ENCODE data around the gene NFYA.

NFYA gene

DNA sequence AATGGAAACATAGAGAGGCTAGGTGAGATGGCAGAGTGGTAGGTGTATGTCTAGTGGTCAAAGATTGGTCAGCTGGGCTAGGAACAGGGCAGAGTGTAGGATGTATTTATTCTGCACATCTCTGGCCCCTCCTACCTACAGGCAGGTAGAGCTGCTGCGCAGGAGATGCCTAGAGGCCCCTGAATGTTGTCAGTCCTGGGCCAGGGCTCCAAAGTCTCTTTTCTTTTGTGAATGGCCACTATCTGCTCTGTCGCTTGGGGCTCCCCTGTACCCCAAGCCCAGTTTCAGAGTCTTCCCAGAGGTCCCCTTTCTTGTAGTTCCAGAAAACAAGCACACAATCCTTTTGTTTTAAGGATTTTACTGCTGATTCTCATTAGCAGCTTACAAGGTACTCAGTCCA lies 25.5 kb upstream of the NFYA start:
- DNase-seq: no peak

DNA sequence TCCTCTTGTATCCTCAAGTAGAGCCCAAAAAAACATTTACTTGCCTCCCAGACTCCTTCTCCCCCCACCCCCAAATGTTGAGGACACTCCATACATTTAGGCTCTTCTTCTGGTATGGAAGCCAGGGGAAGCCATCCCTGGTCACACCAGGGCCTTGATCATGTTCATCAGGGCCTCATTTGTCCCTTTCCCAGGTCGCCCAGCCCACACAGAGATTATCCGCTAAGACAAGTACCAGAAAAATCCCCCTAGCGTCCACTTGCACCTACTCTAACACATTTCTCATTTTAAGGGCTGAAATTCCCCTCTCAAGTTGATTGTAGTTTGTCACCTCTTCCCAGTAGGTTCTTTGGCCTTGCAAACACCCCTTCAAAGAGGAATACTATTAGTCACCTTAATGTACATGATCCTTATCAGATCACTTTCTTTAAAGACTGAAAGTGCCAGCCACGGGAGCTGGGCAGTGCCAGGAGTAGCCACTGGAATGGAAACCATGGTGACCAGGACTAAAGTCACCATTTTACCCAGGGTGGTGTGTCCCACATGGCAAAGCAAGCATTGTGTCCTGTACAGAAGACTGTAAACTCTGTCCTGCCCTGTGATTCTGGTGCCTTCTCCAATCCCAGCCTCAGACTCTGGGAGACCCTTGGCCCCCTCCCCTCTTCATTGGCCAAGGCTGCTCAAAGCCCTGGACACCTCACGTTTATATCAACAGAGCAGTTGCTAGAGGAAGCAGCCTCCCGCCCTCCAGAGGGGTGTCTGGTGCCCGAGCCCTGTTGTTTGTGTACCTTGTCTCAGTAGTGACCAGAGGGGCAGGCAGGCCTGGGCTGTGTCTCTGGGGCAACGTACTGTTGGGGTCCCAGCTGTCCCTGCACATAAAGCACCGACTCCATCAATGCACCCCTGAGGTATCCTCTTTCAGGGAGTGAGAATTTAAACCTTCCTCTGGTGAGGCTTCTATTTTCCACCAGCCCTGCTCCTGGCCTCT lies 24.7 kb upstream of the NFYA start:
- no peak for DNase-seq

DNA sequence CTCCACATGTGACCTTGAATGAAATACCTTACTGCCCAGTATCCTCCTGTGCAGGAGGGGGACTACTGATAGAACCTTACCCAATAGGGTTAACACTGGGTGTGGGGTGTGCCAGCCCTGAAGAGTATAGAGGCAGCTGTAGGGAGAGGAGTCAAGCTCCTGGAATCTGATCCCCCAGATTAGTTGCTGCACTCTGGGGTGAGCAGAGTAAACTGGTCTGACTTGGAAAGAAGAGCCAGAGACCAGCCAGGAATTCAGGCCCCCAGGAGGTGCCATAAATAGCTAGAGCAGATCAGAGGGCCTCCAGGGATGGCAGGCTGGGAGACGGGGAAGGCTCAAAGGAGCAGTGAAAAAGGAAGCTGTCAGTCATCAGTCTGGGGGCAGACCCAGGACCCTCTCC lies 23.3 kb upstream of the NFYA start:
- DNase-seq: no peak

DNA sequence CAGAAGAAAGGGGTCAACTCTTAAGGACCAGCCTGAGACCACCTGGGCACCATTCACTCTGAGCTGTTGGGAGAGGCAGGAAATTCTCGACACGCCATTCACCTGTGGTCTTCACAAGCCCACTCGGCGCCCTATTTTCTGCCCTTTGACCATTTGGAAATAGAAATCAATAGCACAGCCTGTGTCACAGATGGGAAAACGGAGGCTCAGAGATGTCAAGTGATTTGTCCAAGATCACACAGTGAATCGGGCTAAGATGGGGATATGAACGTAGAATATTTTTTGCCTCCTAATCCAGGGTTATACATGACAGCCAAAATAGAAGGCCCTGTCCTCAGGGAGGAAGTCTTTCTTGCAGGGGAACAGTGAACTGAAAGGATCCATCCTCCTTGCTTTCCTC lies 22.8 kb upstream of the NFYA start:
- DNase-seq: no peak

DNA sequence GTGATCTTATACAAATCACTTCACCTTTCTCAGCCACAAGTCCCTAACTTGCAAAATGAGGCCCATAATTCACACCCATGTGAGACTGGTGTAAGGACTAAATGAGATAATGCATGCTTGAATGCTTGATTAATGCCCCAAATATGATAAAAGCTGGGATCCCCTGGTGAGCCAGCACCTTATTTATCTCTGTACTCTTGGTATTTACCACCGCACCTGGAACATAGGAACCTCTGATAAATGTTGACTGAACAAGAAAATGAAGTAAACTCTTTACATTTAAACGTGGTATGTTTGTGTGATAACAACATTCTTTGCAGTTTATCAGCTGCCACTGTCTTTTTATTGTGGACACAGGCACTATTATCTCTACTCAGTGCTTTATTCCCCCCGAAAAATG lies 22.2 kb upstream of the NFYA start:
- DNase-seq: no peak

DNA sequence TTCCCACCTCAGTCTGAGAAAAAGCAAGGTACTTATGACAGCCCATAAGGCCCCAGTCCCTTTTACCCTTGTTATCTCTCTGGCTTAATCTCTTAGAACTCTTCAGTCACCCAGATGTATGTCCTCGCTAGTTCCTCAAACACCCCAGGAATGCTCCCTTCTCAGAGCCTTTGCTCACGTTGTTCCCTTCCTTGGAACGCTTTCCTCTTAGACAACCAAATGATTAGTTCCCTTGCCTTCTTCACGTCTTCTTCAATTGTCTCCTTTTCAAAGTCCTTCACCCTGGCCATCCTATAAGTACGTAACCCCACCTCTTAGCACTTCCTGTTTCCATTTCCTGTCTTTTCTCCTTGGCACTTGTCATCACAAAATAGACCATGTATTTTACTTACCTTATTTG lies 20.9 kb upstream of the NFYA start:
- no peak for DNase-seq

DNA sequence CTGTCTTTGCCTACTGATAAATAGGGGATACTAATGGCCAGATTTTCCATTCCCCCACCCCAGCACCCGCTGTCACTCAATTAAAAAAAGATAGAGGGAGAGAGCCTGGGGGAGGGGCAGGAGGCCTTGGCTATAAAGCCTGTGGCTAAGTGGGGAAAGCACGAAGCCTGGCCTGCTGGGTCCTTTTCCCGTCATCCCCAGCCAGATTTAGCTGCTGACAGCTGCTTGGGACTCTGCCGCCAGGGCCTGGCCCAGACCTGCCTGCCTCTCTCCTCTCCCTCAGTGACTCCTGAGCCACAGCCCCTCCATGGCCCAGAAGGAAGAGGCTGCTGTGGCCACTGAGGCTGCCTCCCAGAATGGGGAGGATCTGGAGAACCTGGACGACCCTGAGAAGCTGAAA lies 19.7 kb upstream of the NFYA start, which contains the start of gene APOBEC2:
Gene APOBEC2, plus strand, starts transcription at position 162 of the 400 bp plus-strand sequence. Its CDS starts 146 bp downstream, at position 308.
- DNase-seq: no peak

DNA sequence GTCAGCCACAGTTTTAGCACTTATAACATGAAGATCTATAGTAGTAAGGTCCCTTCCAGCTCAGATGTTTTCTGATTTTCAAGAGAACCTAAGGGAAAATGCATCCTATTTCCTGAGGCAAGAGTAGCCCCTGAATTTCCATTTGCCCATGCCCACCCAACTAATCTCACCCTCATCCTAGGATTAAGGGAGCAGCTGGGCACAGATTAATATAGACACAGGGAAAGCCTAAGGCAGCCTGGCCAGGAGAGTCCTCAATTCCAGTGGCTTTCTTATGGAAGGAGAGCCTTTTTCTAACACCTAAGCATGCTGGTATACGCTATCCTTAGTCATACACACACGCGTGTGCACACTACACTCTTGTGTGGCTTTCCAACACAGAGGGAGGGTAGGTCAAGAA lies 18.3 kb upstream of the NFYA start:
- no peak for DNase-seq

DNA sequence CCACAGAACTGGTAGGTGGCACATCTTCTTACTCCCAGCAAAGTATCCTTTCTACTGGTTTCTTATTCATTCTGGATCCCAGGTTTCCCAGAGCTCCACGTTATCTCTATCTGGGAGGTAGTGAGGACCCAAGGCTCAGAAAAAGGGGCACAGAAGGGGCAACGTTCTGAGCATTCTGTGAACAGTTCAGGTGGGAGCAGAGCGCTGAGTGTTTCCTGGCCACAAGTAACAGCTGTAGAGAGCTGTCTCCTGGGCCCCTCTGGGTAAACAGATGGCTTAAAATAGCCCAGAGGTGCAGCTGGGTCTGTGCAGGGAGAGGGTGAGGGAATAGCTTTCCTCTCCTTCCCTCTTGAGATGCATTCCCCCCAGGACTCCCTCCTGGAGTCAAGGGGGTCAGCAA lies 17.6 kb upstream of the NFYA start:
- DNase-seq: no peak

DNA sequence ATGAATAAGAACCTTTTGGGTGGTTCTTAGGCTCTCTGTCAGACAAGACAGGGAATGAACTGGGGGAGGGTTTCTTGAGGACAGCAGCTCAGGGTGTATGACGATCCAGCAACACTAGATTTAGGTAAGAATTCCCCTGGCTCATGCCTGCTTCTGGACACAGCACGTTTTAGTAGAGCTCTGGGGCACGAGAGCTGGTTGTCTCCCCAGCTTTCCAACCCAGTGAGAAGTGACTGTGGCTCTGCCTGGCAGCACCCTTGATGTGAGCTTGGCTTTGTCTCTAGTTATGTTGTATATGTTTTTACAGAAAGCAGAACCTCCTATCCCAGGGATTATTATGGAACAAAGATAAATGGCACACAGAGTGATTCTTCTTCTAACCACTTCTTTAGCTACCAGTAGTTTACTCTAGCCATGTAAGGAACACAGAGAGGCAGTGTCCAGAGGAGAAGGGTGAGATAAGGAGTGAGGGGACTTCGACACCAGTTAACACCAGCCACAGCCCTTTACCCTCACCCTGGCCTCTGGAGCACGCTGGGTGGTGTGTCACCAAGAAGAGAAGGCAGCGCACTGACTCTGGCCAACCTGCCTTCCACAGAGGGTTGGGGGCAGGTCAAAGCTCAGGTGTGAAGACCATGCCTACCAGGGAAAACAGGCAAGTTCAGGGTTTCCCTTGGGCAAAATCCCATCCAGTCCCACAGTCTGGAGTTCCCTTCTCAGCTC lies 15.8 kb upstream of the NFYA start:
- no peak for DNase-seq

DNA sequence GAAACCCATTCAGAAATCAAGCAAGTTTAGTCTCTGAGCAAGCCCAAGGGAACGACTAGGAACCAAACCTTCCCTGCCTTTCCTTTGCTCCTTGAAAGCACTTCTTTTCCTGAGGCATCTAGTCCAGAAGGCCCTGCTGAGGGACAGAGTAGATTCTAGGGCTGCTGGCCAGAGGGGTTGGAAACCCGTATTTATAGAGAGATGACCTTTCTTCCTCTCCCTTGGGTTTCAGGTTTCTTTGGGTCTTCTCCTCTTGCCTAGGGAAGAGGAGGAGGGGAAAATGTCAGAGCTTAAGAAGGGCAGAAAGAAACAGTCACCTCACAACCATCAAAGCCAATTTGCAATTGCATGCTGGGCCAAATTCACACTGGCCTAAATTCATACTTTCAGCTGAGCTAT lies 14.0 kb upstream of the NFYA start:
- no peak for DNase-seq

DNA sequence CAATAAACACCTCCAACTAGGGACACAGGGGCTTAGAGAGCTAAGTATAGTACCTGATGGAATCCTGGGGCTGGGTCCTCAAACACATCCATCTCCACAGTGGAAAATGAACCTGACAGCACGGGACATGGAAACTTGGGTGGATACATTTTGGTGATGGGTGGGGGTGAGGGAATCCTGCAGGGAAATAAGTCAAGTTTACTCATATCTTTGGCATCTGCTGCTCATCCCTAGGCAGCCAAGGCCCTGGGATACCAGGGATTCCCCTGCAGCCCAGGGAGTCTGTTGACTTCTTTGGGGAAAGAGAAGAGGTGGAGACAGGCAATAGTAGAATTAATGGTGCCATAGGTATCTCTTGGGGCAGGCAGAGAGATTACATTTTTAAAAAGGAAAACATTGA lies 13.2 kb upstream of the NFYA start:
- no peak for DNase-seq

DNA sequence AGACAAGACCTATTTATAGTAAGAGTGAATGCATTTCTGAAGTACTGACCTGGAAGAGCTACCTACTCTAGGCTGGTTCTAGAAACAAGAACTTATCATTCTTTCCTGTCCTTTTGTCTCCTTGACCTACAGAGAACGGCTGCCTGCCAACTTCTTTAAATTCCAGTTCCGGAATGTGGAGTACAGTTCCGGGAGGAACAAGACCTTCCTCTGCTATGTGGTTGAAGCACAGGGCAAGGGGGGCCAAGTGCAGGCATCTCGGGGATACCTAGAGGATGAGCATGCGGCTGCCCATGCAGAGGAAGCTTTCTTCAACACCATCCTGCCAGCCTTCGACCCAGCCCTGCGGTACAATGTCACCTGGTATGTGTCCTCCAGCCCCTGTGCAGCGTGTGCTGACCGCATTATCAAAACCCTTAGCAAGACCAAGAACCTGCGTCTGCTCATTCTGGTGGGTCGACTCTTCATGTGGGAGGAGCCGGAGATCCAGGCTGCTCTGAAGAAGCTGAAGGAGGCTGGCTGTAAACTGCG lies 11.5 kb upstream of the NFYA start:
- DNase-seq: no peak

DNA sequence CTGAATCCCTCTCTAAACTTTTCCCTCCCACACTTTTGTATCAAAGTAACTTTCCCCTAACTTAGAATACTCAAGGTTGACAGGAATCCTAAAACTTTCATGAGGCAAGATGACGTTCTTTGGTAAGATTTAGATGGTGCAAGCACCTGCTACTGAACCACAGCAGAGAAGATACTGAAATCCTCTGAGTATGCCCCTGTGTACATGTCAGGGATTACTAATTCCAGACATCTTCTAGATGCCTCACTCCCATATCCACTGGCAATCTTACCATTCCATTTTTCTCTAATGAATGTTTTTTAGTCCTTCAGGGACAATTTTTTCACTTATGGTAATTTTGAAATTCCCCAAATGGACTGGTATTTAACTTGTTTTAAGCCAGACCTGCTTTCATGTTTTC lies 10.7 kb upstream of the NFYA start:
- DNase-seq: no peak

DNA sequence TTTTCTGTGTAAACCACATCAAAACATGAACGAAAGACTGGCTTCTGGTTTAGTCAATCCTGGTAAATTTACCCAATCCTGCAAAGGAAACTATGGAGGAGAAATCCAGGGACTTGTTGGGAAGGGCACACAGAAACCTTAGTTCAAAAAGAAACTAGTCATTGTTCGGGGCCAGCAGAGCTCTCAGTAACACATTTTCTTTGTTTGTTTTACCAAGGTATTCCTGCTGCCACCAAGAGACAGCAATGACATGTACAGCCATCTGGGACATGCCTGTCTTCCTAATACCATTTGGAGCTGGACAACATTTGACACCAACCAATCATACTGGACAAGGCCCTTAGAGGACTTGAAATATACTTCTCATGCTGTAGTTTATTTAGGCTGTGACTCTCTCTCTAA lies 8.9 kb upstream of the NFYA start:
- DNase-seq: no peak

DNA sequence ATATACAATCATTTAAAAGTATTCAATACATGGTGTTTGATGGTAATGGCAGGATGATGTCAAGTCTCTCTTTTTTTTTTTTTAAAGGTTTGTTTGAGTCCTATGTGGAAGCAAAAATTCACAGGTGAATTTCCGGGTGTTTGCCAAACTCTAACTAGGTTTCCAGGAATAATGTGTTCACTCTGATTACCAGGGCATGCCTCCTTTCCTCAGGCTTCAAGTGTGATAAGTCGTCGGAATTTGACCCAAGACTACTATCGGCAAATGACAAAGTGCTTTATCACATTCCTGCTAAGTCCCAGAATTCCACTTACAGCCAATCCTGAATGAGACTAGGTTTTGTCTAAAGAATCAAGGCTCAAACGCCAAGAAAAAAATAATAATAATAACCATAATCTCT lies 7.9 kb upstream of the NFYA start:
- DNase-seq: no peak

DNA sequence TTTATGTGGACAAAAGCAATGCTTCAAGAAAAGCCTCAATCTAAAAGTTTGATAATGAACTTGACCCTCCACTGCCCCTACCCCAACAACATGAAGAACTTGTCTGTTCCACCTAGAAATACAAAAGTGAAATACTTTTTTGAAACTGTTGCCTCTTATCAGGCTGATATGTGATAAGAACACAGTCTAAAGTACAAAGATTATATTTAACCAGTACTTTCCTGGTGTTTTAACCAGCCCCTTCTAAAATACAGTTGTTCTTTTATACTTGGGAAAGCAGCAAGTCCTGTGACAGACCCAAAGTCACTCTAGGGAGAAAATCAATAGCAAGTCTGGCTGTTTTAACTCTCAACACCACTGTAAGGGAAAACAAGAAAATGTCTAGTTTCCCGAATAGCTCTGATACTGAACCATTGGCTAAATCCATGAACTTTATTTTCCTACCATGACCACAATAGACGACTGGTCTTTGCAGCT lies 7.2 kb upstream of the NFYA start:
- DNase-seq: no peak

DNA sequence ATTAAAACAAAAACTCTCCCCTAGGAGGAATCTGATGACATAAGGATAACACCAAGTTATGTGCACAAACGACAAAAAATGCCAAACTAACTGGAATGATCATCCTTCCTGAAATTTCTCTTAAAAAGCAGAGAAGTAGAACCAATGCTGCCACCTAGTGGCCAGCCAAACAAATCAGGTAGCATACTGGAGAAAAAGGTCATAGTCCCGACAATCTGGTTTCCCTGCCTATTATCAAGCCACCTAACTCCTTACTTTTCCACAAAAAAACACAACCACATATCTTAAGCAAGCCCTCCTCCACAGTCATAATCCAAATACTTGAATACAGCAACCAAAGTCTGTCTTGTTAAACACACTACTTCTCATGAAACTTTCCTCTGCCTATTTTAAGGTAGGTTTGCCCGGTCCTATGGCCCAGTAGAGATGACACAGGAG lies 5.9 kb upstream of the NFYA start:
- peak; percentile 56 for DNase-seq

DNA sequence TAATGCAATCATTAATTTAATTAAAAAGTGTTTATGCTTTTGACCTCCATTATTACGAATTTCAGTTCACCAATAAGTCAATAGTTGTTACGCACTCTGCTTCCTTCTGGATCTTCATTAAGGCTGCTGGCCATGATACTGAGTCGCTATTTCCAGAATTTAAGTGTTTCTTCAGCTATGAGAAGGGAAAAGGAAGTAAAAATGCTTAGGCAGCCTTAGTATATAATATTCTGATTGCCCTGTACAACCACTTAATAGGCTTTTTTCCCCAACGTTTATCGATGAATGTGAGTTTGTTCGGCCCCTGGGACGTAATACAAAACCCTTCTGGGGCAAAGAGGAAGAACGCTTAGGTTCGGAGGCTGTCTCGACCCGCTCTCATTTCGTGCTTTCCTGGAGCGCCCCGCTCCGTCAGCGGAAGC lies 1.3 kb upstream of the NFYA start:
- no peak for DNase-seq

DNA sequence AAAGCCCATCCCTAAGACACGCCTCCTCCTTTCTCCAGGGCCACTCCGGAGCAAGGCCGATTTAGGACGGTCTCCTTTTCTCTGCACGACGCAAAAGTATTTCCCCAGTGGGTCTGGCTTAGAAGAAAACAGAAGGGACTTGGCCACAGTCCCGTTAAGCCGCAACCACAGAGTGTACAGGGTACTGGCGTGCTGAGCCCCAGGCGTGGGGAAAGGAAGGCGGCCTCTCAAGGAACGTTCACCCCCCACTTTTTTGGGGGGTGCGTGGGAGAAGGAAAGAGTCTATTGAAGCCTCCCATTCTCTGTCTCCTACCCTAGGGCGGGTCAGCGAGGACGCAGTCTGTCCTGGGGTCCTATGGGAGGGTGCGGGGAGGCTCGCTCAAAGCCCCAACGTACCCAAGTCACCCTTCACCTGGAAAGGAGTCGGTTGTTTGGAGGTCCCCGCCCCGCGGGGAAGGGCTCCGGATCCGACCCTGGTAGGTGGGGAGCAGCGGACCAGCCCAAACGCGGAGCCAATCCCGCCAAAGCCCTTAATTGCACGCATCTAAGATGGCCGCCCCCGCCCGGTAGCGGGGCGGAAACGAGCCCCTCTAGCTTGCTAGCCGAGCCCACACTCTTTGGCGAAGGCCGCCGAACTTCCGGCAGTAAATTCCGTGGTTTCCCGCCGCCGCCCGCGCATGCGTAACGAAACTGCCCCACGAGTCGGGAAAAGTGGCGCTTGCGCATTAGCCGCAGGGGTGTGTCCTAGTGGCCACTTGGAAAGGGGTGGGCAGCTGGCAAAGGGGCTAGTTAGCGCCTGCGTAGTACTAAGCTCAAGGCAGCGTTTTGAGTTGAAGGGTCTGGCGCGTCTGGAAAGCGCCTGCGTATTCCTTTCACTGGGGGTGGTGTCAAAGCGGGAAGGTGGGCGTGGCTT lies 595 bp upstream of the NFYA start, which contains the start of gene OARD1:
Gene OARD1, minus strand, starts transcription at position 434 of the 913 bp plus-strand sequence. CDS start 722 bp downstream, outside the sequence.
- peak; percentile 99 for DNase-seq

DNA sequence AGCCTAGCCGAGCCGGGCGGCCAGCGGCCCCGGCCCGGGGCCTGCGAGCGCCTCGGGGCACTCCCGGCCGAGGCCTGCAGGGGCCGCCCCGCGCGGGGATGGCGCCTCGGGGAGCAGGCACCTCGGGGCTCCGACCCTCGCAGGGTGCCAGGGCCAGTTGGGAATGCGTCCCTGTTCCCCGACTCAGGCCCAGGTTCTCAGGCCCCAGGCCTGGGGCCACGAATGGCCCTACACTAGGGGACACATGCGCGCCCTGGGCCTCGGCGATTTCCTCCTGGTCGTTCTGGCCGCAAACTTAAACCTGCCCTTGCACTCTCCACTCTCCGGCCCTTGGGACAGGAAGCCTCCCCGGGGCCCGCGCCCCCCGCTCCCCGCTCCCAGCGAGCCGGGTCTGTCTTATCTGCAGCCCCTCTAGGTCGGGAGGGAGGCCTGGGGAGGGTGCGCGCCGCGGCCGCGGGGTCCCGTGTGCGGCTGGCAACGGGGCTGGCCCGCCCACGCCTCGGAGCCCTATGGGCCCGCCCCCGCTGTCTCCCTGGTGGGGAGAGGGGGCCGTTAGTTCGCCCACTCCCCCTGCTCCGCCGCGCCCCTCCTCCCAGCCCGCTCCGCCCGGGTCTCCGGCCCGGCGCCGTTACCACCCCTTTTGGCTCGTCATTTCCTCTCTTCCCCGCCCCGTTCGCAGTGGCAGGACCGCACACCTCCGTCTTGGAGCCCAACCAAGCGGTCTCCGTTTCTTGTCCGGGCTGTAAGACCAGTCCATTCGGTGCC lies 611 bp downstream of the NFYA start:
- DNase-seq: peak; percentile 88
